ENCODE data around the gene LSP1. TPM values are rescaled to one million over a fixed set of nuclear protein-coding genes. Genes with fewer than 3 reads are reported as not detected.

Gene LSP1
- total and polyA plus RNA-seq, 2 experiments from 2014 or later: 2.8 TPM; not detected in 1

GRCh38 chr11:1845561-1846452 lies 7.1 kb upstream of the LSP1 start:
- no peaks in the 10 kb centered on the region for H3K27me3 ChIP-seq
- no peak overlapping the region for H3K27ac ChIP-seq
- peaks cover 21% of the 10 kb centered on the region for H3K4me1 ChIP-seq (ENCODE audit: low read depth)
- no peaks in the 10 kb centered on the region for H3K36me3 ChIP-seq
- no peak for TF ChIP-seq CTCF (IDR thresholded peaks at IDR 0.05; ENCODE audit: low read depth, low read length)
- no peak overlapping the region for H3K4me3 ChIP-seq
- no peak for DNase-seq (ENCODE audit: low read depth in 1 of 2, low spot score in 1 of 2)
- H3K9me3 ChIP-seq (ENCODE audit: low read depth): no peaks in the 10 kb centered on the region

GRCh38 chr11:1846453-1846932 lies 6.4 kb upstream of the LSP1 start:
- Histone ChIP-seq H3K27me3 (no peaks in the 10 kb centered on the region), H3K4me1 (ENCODE audit: low read depth) (peaks cover 21% of the 10 kb centered on the region), H3K9me3 (ENCODE audit: low read depth) (no peaks in the 10 kb centered on the region), H3K27ac (no peak overlapping the region), H3K4me3 (no peak overlapping the region), H3K36me3 (no peaks in the 10 kb centered on the region)
- no peak for DNase-seq (ENCODE audit: low read depth in 1 of 2, low spot score in 1 of 2)
- TF ChIP-seq CTCF (IDR thresholded peaks at IDR 0.05; ENCODE audit: low read depth, low read length): no peak

GRCh38 chr11:1847006-1847735 lies 5.7 kb upstream of the LSP1 start:
- no peak overlapping the region for H3K27ac ChIP-seq
- no peaks in the 10 kb centered on the region for H3K36me3 ChIP-seq
- TF ChIP-seq CTCF (IDR thresholded peaks at IDR 0.05; ENCODE audit: low read depth, low read length): no peak
- DNase-seq (ENCODE audit: low read depth in 1 of 2, low spot score in 1 of 2): no peak
- H3K27me3 ChIP-seq: no peaks in the 10 kb centered on the region
- H3K4me1 ChIP-seq (ENCODE audit: low read depth): peaks cover 15% of the 10 kb centered on the region
- no peaks in the 10 kb centered on the region for H3K9me3 ChIP-seq (ENCODE audit: low read depth)
- no peak overlapping the region for H3K4me3 ChIP-seq

GRCh38 chr11:1847926-1848639 lies 4.8 kb upstream of the LSP1 start:
- Histone ChIP-seq H3K27ac (no peak overlapping the region), H3K9me3 (ENCODE audit: low read depth) (no peaks in the 10 kb centered on the region), H3K4me3 (no peak overlapping the region), H3K4me1 (ENCODE audit: low read depth) (peaks cover 7% of the 10 kb centered on the region), H3K27me3 (no peaks in the 10 kb centered on the region), H3K36me3 (no peaks in the 10 kb centered on the region)
- TF ChIP-seq CTCF (IDR thresholded peaks at IDR 0.05; ENCODE audit: low read depth, low read length): no peak
- peak in 1 of 2 donors; percentile 34 for DNase-seq (ENCODE audit: low read depth in 1 of 2, low spot score in 1 of 2)

- peaks cover 7% of the 10 kb centered on the region for H3K4me1 ChIP-seq (ENCODE audit: low read depth)
- H3K27me3 ChIP-seq: no peaks in the 10 kb centered on the region
- DNase-seq (ENCODE audit: low read depth in 1 of 2, low spot score in 1 of 2): no peak
- TF ChIP-seq CTCF (IDR thresholded peaks at IDR 0.05; ENCODE audit: low read depth, low read length): no peak
- H3K4me3 ChIP-seq: no peak overlapping the region
- no peaks in the 10 kb centered on the region for H3K9me3 ChIP-seq (ENCODE audit: low read depth)
- no peak overlapping the region for H3K27ac ChIP-seq
- no peaks in the 10 kb centered on the region for H3K36me3 ChIP-seq
Observed at GRCh38 chr11:1848640-1849430, 4.0 kb upstream of the LSP1 start.
